Activated CD4-positive, alpha-beta T cell treated with anti-CD3 and anti-CD28 coated beads, Interleukin-2, amount 10 ng/mL, durations not matched to agents 7 days and 5 days (primary cell): ENCODE measurements around the gene ATG9A. TPM values are rescaled to one million over a fixed set of nuclear protein-coding genes. Genes with fewer than 3 reads are reported as not detected.

ENCODE experiments used
- CTCF ChIA-PET: fragments of 350-600 bp; sonication (Branson Sonifier 250); formaldehyde crosslinking; loops from one replicate; lab custom pipeline; 2021; ENCODE audit warnings: antibody characterized with exemption; lab: Charles Lee
- POLR2A ChIA-PET: fragments of 350-600 bp; sonication (Branson Sonifier 250); formaldehyde crosslinking; loops from one replicate; lab custom pipeline; 2021; ENCODE audit warnings: antibody characterized with exemption; lab: Charles Lee
- DNase-seq: peaks from one replicate; pipeline ENCODE4 v3.0.0-alpha.2; 2020
- H3K27ac Mint-ChIP-seq: one replicate; pipeline ENCODE4 v1.8.0; 2021; ENCODE audit warnings: mild to moderate bottlenecking, moderate library complexity, mixed read lengths
- H3K27me3 Mint-ChIP-seq: one replicate; pipeline ENCODE4 v1.8.0; 2021; ENCODE audit warnings: mixed read lengths
- H3K36me3 Mint-ChIP-seq: one replicate; pipeline ENCODE4 v1.8.0; 2021; ENCODE audit warnings: low read depth, mixed read lengths
- H3K4me1 Mint-ChIP-seq: one replicate; pipeline ENCODE4 v1.8.0; 2021; ENCODE audit warnings: mixed read lengths
- H3K4me3 Mint-ChIP-seq: one replicate; pipeline ENCODE4 v1.8.0; 2021; ENCODE audit warnings: mild to moderate bottlenecking, moderate library complexity, mixed read lengths
- H3K9me3 Mint-ChIP-seq: one replicate; pipeline ENCODE4 v1.8.0; 2021; ENCODE audit warnings: mixed read lengths
- total RNA-seq, 2 experiments: library from RNA; stranded (reverse); gene quantifications; one replicate each; pipeline ENCODE4 v1.2.3, GENCODE V29; 2021

ATG9A gene
- total RNA-seq, 2 experiments from 2014 or later: 48.5 to 52.9 TPM

- Mint-ChIP-seq H3K9me3 (no peaks in the 10 kb centered on the region), H3K4me3 (peak overlapping the region; percentile 99), H3K4me1 (peaks cover 75% of the 10 kb centered on the region), H3K27ac (peak overlapping the region; percentile 91), H3K27me3 (no peaks in the 10 kb centered on the region), H3K36me3 (peaks cover 66% of the 10 kb centered on the region)
- DNase-seq: no peak
- POLR2A ChIA-PET: interaction anchor here (1.0 kb wide), 1 partner anchor 21 kb away, joined by 3 read pairs; the partner anchor contains the start of genes ANKZF1 and ATG9A
- CTCF ChIA-PET: interaction anchor here (1.2 to 9.7 kb wide), 4 partner anchors 28 to 48 kb away, joined by 3 to 99 read pairs (median 38); partner anchors contain the start of gene DNAJB2
Measured at GRCh38 chr2:219250049-219250781, 20.8 kb upstream of the ATG9A start.

GRCh38 chr2:219249203-219249980, 20.0 kb upstream of the ATG9A start:
- Mint-ChIP-seq H3K36me3 (peaks cover 66% of the 10 kb centered on the region), H3K27me3 (no peaks in the 10 kb centered on the region), H3K4me3 (peak overlapping the region; percentile 99), H3K27ac (peak overlapping the region; percentile 91), H3K4me1 (peaks cover 76% of the 10 kb centered on the region), H3K9me3 (no peaks in the 10 kb centered on the region)
- ChIA-PET POLR2A (interaction anchor here (1.0 kb wide), 1 partner anchor 20 kb away, joined by 3 read pairs; the partner anchor contains the start of genes ANKZF1 and ATG9A), CTCF (interaction anchor here (1.0 to 9.7 kb wide), 11 partner anchors 9 to 66 kb away, joined by 3 to 99 read pairs (median 4); partner anchors contain the start of genes ABCB6 and DNAJB2)
- DNase-seq: peak; percentile 56

- H3K27ac Mint-ChIP-seq: peak overlapping the region; percentile 91
- peaks cover 66% of the 10 kb centered on the region for H3K36me3 Mint-ChIP-seq
- CTCF ChIA-PET: interaction anchor here (1.0 to 9.7 kb wide), 11 partner anchors 10 to 74 kb away, joined by 3 to 99 read pairs (median 5); partner anchors contain the start of genes ABCB6 and DNAJB2
- no peak for DNase-seq
- no peaks in the 10 kb centered on the region for H3K27me3 Mint-ChIP-seq
- H3K9me3 Mint-ChIP-seq: no peaks in the 10 kb centered on the region
- POLR2A ChIA-PET: no interaction called here
- H3K4me3 Mint-ChIP-seq: peak overlapping the region; percentile 99
- H3K4me1 Mint-ChIP-seq: peaks cover 79% of the 10 kb centered on the region
Measured at GRCh38 chr2:219248845-219249202, 19.4 kb upstream of the ATG9A start.

- peaks cover 86% of the 10 kb centered on the region for H3K4me1 Mint-ChIP-seq
- peaks cover 66% of the 10 kb centered on the region for H3K36me3 Mint-ChIP-seq
- POLR2A ChIA-PET: interaction anchor here (1.0 kb wide), 1 partner anchor 31 kb away, joined by 6 read pairs; the partner anchor contains the start of gene DNAJB2
Measured at GRCh38 chr2:219247678-219248642, 18.5 kb upstream of the ATG9A start.

GRCh38 chr2:219246559-219246958, 17.1 kb upstream of the ATG9A start:
- POLR2A ChIA-PET: no interaction called here
- Mint-ChIP-seq H3K36me3 (peaks cover 52% of the 10 kb centered on the region), H3K4me3 (peak overlapping the region; percentile 99), H3K27ac (peak overlapping the region; percentile 99), H3K4me1 (peaks cover 77% of the 10 kb centered on the region), H3K27me3 (no peaks in the 10 kb centered on the region), H3K9me3 (no peaks in the 10 kb centered on the region)
- no peak for DNase-seq
- CTCF ChIA-PET: interaction anchor here (1.5 to 2.9 kb wide), 3 partner anchors 8 to 44 kb away, joined by 6 to 15 read pairs (median 14); partner anchors contain the start of genes ANKZF1, ATG9A and TUBA4A

More at GRCh38 chr2:219247678-219248642, 18.5 kb upstream of the ATG9A start:
- peak; percentile 73 for DNase-seq
- Mint-ChIP-seq H3K4me3 (peak overlapping the region; percentile 99), H3K27ac (peak overlapping the region; percentile 91), H3K9me3 (no peaks in the 10 kb centered on the region), H3K27me3 (no peaks in the 10 kb centered on the region)
- CTCF ChIA-PET: interaction anchor here (0.6 to 9.7 kb wide), 14 partner anchors 8 to 203 kb away, joined by 3 to 99 read pairs (median 4); partner anchors contain the start of genes ABCB6 and DNAJB2

- DNase-seq: peak; percentile 32
- peak overlapping the region; percentile 99 for H3K27ac Mint-ChIP-seq
- peaks cover 70% of the 10 kb centered on the region for H3K4me1 Mint-ChIP-seq
- peaks cover 45% of the 10 kb centered on the region for H3K36me3 Mint-ChIP-seq
- H3K27me3 Mint-ChIP-seq: no peaks in the 10 kb centered on the region
- POLR2A ChIA-PET: interaction anchor here (1.4 kb wide), 1 partner anchor 8 kb away, joined by 5 read pairs; the partner anchor contains the start of gene TUBA4A
- no peaks in the 10 kb centered on the region for H3K9me3 Mint-ChIP-seq
- CTCF ChIA-PET: interaction anchor here (0.9 to 2.9 kb wide), 11 partner anchors 9 to 348 kb away, joined by 3 to 15 read pairs (median 5); partner anchors contain the start of genes ANKZF1, ATG9A, TUBA4A and ZFAND2B
- H3K4me3 Mint-ChIP-seq: peak overlapping the region; percentile 99
Measured at GRCh38 chr2:219245899-219246230, 16.4 kb upstream of the ATG9A start.

- Mint-ChIP-seq H3K36me3 (peaks cover 40% of the 10 kb centered on the region), H3K4me1 (peaks cover 65% of the 10 kb centered on the region), H3K27me3 (no peaks in the 10 kb centered on the region), H3K9me3 (no peaks in the 10 kb centered on the region), H3K4me3 (peak within 1 kb of the TSS; percentile 99), H3K27ac (peak within 1 kb of the TSS; percentile 99)
- POLR2A ChIA-PET: interaction anchor here (1.0 to 1.4 kb wide), 2 partner anchors 9 to 10 kb away, joined by 4 to 5 read pairs; partner anchors contain the start of gene TUBA4A
- DNase-seq: peak; percentile 89
- CTCF ChIA-PET: interaction anchor here (0.9 to 2.9 kb wide), 14 partner anchors 10 to 348 kb away, joined by 3 to 15 read pairs (median 4); partner anchors contain the start of genes ABCB6, ANKZF1, ATG9A and TUBA4A
Measured at GRCh38 chr2:219245148-219245898, 15.9 kb upstream of the ATG9A start, which contains the start of the genes GLB1L and STK16. Gene GLB1L, minus strand, starts transcription at chr2:219245444. Its CDS starts 1,871 bp downstream, at chr2:219243573. Gene STK16, plus strand, starts transcription at chr2:219245479. Its CDS starts 521 bp downstream, at chr2:219246000.

- peak overlapping the region; percentile 99 for H3K4me3 Mint-ChIP-seq
Measured at GRCh38 chr2:219244789-219245147, 15.3 kb upstream of the ATG9A start.

GRCh38 chr2:219243291-219243761, 13.9 kb upstream of the ATG9A start:
- ChIA-PET CTCF (interaction anchor here (1.1 to 1.2 kb wide), 2 partner anchors 13 to 15 kb away, joined by 3 to 4 read pairs; no protein-coding TSS in a partner anchor), POLR2A (no interaction called here)
- Mint-ChIP-seq H3K4me3 (peak overlapping the region; percentile 5), H3K4me1 (peaks cover 45% of the 10 kb centered on the region), H3K36me3 (peaks cover 21% of the 10 kb centered on the region), H3K27me3 (no peaks in the 10 kb centered on the region), H3K9me3 (no peaks in the 10 kb centered on the region), H3K27ac (peak overlapping the region; percentile 59)
- no peak for DNase-seq

More at GRCh38 chr2:219244789-219245147, 15.3 kb upstream of the ATG9A start:
- DNase-seq: no peak
- Mint-ChIP-seq H3K36me3 (peaks cover 34% of the 10 kb centered on the region), H3K27me3 (no peaks in the 10 kb centered on the region), H3K9me3 (no peaks in the 10 kb centered on the region), H3K4me1 (peaks cover 59% of the 10 kb centered on the region), H3K27ac (peak overlapping the region; percentile 99)
- POLR2A ChIA-PET: interaction anchor here (1.0 to 1.4 kb wide), 2 partner anchors 9 to 10 kb away, joined by 4 to 5 read pairs; partner anchors contain the start of gene TUBA4A
- CTCF ChIA-PET: interaction anchor here (0.9 to 2.9 kb wide), 13 partner anchors 10 to 347 kb away, joined by 3 to 15 read pairs (median 4); partner anchors contain the start of genes ABCB6, ANKZF1, ATG9A and TUBA4A

- H3K27ac Mint-ChIP-seq: no peak overlapping the region
- DNase-seq: no peak
- ChIA-PET CTCF (interaction anchor here (1.0 to 2.0 kb wide), 3 partner anchors 11 to 61 kb away, joined by 3 to 6 read pairs (median 4); partner anchors contain the start of genes GLB1L and STK16), POLR2A (no interaction called here)
- H3K4me3 Mint-ChIP-seq: no peak overlapping the region
- no peaks in the 10 kb centered on the region for H3K27me3 Mint-ChIP-seq
- H3K9me3 Mint-ChIP-seq: no peaks in the 10 kb centered on the region
- peaks cover 35% of the 10 kb centered on the region for H3K4me1 Mint-ChIP-seq
- peaks cover 69% of the 10 kb centered on the region for H3K36me3 Mint-ChIP-seq
Measured at GRCh38 chr2:219234331-219234730, 4.9 kb upstream of the ATG9A start.
